Measurements from ENCODE around the gene NISCH. TPM values are rescaled to one million over a fixed set of nuclear protein-coding genes. Genes with fewer than 3 reads are reported as not detected.

The NISCH gene
- total and polyA plus RNA-seq, 2 of the 8 experiments (the other 6 are each of a cell fraction or from before 2014, with no cell fraction given): 71.2 to 71.9 TPM

DNA sequence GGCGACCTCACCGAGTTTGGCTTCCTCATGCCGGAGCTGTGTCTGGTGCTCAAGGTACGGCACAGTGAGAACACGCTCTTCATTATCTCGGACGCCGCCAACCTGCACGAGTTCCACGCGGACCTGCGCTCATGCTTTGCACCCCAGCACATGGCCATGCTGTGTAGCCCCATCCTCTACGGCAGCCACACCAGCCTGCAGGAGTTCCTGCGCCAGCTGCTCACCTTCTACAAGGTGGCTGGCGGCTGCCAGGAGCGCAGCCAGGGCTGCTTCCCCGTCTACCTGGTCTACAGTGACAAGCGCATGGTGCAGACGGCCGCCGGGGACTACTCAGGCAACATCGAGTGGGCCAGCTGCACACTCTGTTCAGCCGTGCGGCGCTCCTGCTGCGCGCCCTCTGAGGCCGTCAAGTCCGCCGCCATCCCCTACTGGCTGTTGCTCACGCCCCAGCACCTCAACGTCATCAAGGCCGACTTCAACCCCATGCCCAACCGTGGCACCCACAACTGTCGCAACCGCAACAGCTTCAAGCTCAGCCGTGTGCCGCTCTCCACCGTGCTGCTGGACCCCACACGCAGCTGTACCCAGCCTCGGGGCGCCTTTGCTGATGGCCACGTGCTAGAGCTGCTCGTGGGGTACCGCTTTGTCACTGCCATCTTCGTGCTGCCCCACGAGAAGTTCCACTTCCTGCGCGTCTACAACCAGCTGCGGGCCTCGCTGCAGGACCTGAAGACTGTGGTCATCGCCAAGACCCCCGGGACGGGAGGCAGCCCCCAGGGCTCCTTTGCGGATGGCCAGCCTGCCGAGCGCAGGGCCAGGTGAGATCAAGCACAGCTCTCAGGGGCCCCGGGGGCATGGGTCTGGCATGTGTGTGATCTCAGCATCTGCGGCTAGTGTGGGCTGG lies 32.6 kb downstream of the NISCH start (continued):
- no peak for TF ChIP-seq SRF (IDR thresholded peaks at IDR 0.05; ENCODE audit: low read depth, low read length)
- TF ChIP-seq HDAC2 (IDR thresholded peaks at IDR 0.05; ENCODE audit: borderline replicate concordance in 1 of 2, low read depth in 2 of 2, low read length in 2 of 2): no peak
- TF ChIP-seq RFX5 (IDR thresholded peaks at IDR 0.05; ENCODE audit: borderline replicate concordance, low read depth, low read length): no peak
- no peak for TF ChIP-seq TCF12 (IDR thresholded peaks at IDR 0.05; ENCODE audit: low read depth, low read length)
- no peak for TF ChIP-seq CHD2 (IDR thresholded peaks at IDR 0.05; ENCODE audit: low read length)
- TF ChIP-seq SP4 (IDR thresholded peaks at IDR 0.05; ENCODE audit: low read length): no peak

Data from H1 (cell line).